ENCODE measurements around the gene CRISP1. TPM values are rescaled to one million over a fixed set of nuclear protein-coding genes. Genes with fewer than 3 reads are reported as not detected.
A peak's percentile ranks its signal among the peaks of the same experiment; 100 is the strongest.

The CRISP1 gene, protein sequence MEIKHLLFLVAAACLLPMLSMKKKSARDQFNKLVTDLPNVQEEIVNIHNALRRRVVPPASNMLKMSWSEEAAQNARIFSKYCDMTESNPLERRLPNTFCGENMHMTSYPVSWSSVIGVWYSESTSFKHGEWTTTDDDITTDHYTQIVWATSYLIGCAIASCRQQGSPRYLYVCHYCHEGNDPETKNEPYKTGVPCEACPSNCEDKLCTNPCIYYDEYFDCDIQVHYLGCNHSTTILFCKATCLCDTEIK
- total RNA-seq (not detected), polyA plus RNA-seq (ENCODE audit: insufficient read length in 2 of 2) (not detected)
- long read RNA-seq, donor 1: 0 reads
- long read RNA-seq, donor 2: 0 reads
- long read RNA-seq, donor 3: 0 reads
- long read RNA-seq, donor 4: 0 reads

DNA sequence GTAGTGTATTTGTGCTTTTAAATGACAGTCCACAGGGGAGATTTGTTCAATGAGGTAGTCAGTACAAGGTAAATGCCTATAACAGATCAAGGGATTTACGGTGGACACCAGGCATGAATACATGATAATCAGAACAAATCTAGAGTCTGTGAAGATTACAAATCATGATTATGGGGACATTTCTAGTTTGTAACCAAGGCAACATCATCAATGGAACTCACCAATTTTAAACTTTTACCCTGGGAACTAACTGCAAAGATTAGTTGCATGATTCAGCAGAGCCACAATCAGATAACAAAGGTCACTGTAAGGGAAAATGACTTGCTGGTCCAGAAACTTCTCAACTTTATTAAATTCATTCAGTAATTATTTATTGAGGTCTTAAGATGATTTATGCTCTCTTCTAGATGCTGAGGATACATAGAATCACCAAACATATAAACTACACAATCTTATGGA lies at the start of gene CRISP1:
Gene CRISP1 (minus strand): TSS at position 51 of the 459 bp plus-strand sequence. CDS start 9,135 bp downstream, outside the sequence.
- no peak for DNase-seq (ENCODE audit: low read depth in 4 of 6, low spot score in 6 of 6)
- WGBS (ENCODE audit: insufficient coverage): no CpG with 5 or more reads among the region's 1 CpG

DNA sequence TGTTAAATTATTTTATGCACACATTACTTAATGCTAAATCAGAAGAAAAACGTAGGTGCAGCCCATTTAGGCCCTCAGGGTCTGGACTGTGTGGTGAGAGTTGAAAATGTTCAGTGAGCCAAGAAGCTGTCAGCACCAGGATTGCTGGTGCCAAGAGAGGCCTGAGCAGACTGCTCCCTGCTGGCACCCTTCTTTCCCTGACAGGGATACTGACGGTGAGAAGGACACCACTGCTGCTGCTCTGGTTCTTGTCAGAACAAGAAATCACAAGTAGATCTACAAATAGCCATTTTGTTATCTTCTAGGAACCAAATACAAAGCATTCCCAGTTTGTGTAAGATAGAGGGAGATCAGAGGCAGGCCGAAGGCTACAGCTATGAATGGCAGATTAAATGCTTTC lies 48.7 kb upstream of the CRISP1 start:
- no peaks in the 10 kb centered on the region for H3K9me3 ChIP-seq (ENCODE audit: control insufficient read depth, insufficient read depth, low read length)
- no peaks in the 10 kb centered on the region for H3K36me3 ChIP-seq (ENCODE audit: control insufficient read depth, insufficient read depth, low read length)
- H3K27me3 ChIP-seq (ENCODE audit: control insufficient read depth, insufficient read depth, low read length): no peaks in the 10 kb centered on the region
- 25% methylated on average over 1 of the region's 3 CpGs for WGBS (ENCODE audit: insufficient coverage)
- no peak overlapping the region for H3K27ac ChIP-seq (ENCODE audit: low read depth, low read length)
- H3K4me1 ChIP-seq (ENCODE audit: control insufficient read depth, insufficient read depth, low read length): peaks cover 3% of the 10 kb centered on the region
- no peak overlapping the region for H3K4me3 ChIP-seq (ENCODE audit: low read depth, low read length)
- DNase-seq (ENCODE audit: low read depth in 4 of 6, low spot score in 6 of 6): peak in 2 of 6 donors; percentile 57 to 90

More for the DNA sequence above, at the start of gene CRISP1:
- H3K4me1 ChIP-seq (ENCODE audit: control insufficient read depth, insufficient read depth, low read length): no peaks in the 10 kb centered on the region
- no peaks in the 10 kb centered on the region for H3K27me3 ChIP-seq (ENCODE audit: control insufficient read depth, insufficient read depth, low read length)
- no peaks in the 10 kb centered on the region for H3K9me3 ChIP-seq (ENCODE audit: control insufficient read depth, insufficient read depth, low read length)
- no peak within 1 kb of the TSS for H3K27ac ChIP-seq (ENCODE audit: low read depth, low read length)
- H3K36me3 ChIP-seq (ENCODE audit: control insufficient read depth, insufficient read depth, low read length): no peaks in the 10 kb centered on the region
- H3K4me3 ChIP-seq (ENCODE audit: low read depth, low read length): no peak within 1 kb of the TSS

- DNase-seq (ENCODE audit: low read depth in 4 of 6, low spot score in 6 of 6): peak in 1 of 6 donors; percentile 80
- no peaks in the 10 kb centered on the region for H3K9me3 ChIP-seq (ENCODE audit: control insufficient read depth, insufficient read depth, low read length)
- H3K4me3 ChIP-seq (ENCODE audit: low read depth, low read length): no peak overlapping the region
- H3K36me3 ChIP-seq (ENCODE audit: control insufficient read depth, insufficient read depth, low read length): no peaks in the 10 kb centered on the region
- 39% methylated on average over 2 of the region's 6 CpGs for WGBS (ENCODE audit: insufficient coverage)
- no peak overlapping the region for H3K27ac ChIP-seq (ENCODE audit: low read depth, low read length)
- H3K27me3 ChIP-seq (ENCODE audit: control insufficient read depth, insufficient read depth, low read length): no peaks in the 10 kb centered on the region
- peaks cover 3% of the 10 kb centered on the region for H3K4me1 ChIP-seq (ENCODE audit: control insufficient read depth, insufficient read depth, low read length)
Measured at GRCh38 chr6:49913636-49914375, 47.5 kb upstream of the CRISP1 start.

- no peaks in the 10 kb centered on the region for H3K27me3 ChIP-seq (ENCODE audit: control insufficient read depth, insufficient read depth, low read length)
- no CpG with 5 or more reads among the region's 1 CpG for WGBS (ENCODE audit: insufficient coverage)
Measured at GRCh38 chr6:49912196-49912595, 45.9 kb upstream of the CRISP1 start.

DNA sequence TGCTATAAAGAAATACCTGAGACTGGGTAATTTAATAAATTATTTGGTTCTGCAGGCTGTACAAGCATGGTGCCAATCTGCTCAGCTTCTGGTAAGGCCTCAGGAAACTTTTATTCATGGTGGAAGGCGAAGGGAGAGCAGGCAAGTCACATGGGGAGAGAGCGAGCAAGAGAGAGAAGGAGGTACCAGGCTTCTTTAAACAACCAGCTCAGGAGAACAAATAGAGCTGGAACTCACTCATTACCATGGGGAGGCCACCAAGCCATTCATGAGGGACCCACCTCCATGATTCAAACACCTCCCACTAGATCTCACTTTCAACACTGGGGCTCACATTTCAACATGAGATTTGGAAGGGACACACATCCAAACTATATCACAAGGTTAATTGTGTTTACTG lies 44.9 kb upstream of the CRISP1 start:
- no peak overlapping the region for H3K4me3 ChIP-seq (ENCODE audit: low read depth, low read length)
- H3K36me3 ChIP-seq (ENCODE audit: control insufficient read depth, insufficient read depth, low read length): no peaks in the 10 kb centered on the region
- WGBS (ENCODE audit: insufficient coverage): 82% methylated on average over 1 of the region's 2 CpGs
- DNase-seq (ENCODE audit: low read depth in 4 of 6, low spot score in 6 of 6): no peak
- no peak overlapping the region for H3K27ac ChIP-seq (ENCODE audit: low read depth, low read length)
- no peaks in the 10 kb centered on the region for H3K27me3 ChIP-seq (ENCODE audit: control insufficient read depth, insufficient read depth, low read length)
- peaks cover 3% of the 10 kb centered on the region for H3K4me1 ChIP-seq (ENCODE audit: control insufficient read depth, insufficient read depth, low read length)
- no peaks in the 10 kb centered on the region for H3K9me3 ChIP-seq (ENCODE audit: control insufficient read depth, insufficient read depth, low read length)

More at GRCh38 chr6:49912196-49912595, 45.9 kb upstream of the CRISP1 start:
- no peaks in the 10 kb centered on the region for H3K36me3 ChIP-seq (ENCODE audit: control insufficient read depth, insufficient read depth, low read length)
- H3K4me1 ChIP-seq (ENCODE audit: control insufficient read depth, insufficient read depth, low read length): peaks cover 3% of the 10 kb centered on the region
- DNase-seq (ENCODE audit: low read depth in 4 of 6, low spot score in 6 of 6): no peak
- H3K27ac ChIP-seq (ENCODE audit: low read depth, low read length): no peak overlapping the region
- no peak overlapping the region for H3K4me3 ChIP-seq (ENCODE audit: low read depth, low read length)
- no peaks in the 10 kb centered on the region for H3K9me3 ChIP-seq (ENCODE audit: control insufficient read depth, insufficient read depth, low read length)

DNA sequence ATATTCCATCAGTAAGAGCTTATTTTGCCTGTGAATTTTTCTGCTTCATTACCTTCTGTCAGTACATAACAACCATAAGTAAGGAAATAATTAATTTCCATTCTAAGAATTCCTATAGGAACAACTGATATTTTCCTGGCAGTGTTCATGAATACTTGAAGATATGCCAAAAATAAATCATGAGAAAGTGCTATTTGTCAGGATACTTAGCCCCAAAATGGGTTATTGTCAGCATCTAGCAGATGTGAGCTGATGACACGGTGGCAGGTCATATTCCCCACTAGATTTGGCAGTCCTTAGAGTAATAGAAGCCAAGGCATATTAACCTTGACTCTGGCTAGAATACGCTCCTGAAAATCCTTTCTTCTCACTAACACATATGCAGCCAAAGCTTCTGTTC lies 43.2 kb upstream of the CRISP1 start:
- H3K27me3 ChIP-seq (ENCODE audit: control insufficient read depth, insufficient read depth, low read length): no peaks in the 10 kb centered on the region
- H3K27ac ChIP-seq (ENCODE audit: low read depth, low read length): no peak overlapping the region
- DNase-seq (ENCODE audit: low read depth in 4 of 6, low spot score in 6 of 6): peak in 2 of 6 donors; percentile 54 to 59
- WGBS (ENCODE audit: insufficient coverage): 45% methylated on average over 1 of the region's 2 CpGs
- H3K36me3 ChIP-seq (ENCODE audit: control insufficient read depth, insufficient read depth, low read length): no peaks in the 10 kb centered on the region
- no peaks in the 10 kb centered on the region for H3K4me1 ChIP-seq (ENCODE audit: control insufficient read depth, insufficient read depth, low read length)
- no peaks in the 10 kb centered on the region for H3K9me3 ChIP-seq (ENCODE audit: control insufficient read depth, insufficient read depth, low read length)
- H3K4me3 ChIP-seq (ENCODE audit: low read depth, low read length): no peak overlapping the region

DNA sequence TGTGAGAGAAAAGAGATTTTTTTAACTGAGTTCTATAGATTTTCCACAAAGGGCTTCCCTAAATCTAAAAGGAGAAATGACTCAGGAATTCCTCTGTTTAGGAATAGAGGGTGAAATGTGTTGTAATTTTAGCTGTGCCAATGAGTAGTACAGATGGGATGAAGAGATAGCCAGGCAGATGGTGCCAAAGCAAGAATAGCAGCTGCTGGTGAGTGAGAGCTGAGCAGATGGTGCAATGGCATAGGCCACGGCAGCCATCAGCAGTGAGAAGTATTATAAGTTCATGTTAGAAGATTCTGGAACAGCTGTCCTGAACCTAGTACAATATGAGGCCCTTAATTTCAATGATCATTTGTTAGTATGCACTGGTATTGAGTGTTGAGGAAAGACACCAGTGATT lies 40.2 kb upstream of the CRISP1 start:
- Histone ChIP-seq H3K27me3 (ENCODE audit: control insufficient read depth, insufficient read depth, low read length) (no peaks in the 10 kb centered on the region), H3K4me3 (ENCODE audit: low read depth, low read length) (no peak overlapping the region), H3K36me3 (ENCODE audit: control insufficient read depth, insufficient read depth, low read length) (no peaks in the 10 kb centered on the region), H3K4me1 (ENCODE audit: control insufficient read depth, insufficient read depth, low read length) (no peaks in the 10 kb centered on the region), H3K27ac (ENCODE audit: low read depth, low read length) (no peak overlapping the region), H3K9me3 (ENCODE audit: control insufficient read depth, insufficient read depth, low read length) (no peaks in the 10 kb centered on the region)
- peak in 2 of 6 donors; percentile 78 to 88 for DNase-seq (ENCODE audit: low read depth in 4 of 6, low spot score in 6 of 6)
- WGBS (ENCODE audit: insufficient coverage): 44% methylated on average over 1 of the region's 1 CpG

GRCh38 chr6:49905296-49905695 lies 39.0 kb upstream of the CRISP1 start:
- DNase-seq (ENCODE audit: low read depth in 4 of 6, low spot score in 6 of 6): no peak
- Histone ChIP-seq H3K9me3 (ENCODE audit: control insufficient read depth, insufficient read depth, low read length) (no peaks in the 10 kb centered on the region), H3K27ac (ENCODE audit: low read depth, low read length) (no peak overlapping the region), H3K27me3 (ENCODE audit: control insufficient read depth, insufficient read depth, low read length) (no peaks in the 10 kb centered on the region), H3K36me3 (ENCODE audit: control insufficient read depth, insufficient read depth, low read length) (no peaks in the 10 kb centered on the region), H3K4me3 (ENCODE audit: low read depth, low read length) (no peak overlapping the region), H3K4me1 (ENCODE audit: control insufficient read depth, insufficient read depth, low read length) (no peaks in the 10 kb centered on the region)
- 60% methylated on average over 1 of the region's 2 CpGs for WGBS (ENCODE audit: insufficient coverage)

DNA sequence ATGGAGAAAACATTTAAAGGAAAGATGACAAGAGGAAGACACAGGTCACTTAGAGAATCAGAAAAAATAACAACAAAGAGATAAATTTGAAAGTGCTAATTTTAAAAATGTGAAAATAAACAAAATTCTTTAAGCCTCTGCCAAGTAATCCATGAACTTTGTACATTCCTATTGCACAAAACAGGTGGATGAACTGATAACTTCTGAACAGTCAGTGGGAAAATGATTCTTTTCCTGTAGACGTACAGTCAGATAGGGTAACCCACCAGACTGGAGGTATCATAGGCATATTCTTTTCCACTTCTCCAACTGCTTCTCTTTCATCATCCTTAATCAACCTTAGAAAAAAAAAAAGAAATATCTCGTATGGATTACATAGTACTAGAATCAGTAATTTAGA lies 36.5 kb upstream of the CRISP1 start:
- Histone ChIP-seq H3K36me3 (ENCODE audit: control insufficient read depth, insufficient read depth, low read length) (no peaks in the 10 kb centered on the region), H3K9me3 (ENCODE audit: control insufficient read depth, insufficient read depth, low read length) (no peaks in the 10 kb centered on the region), H3K4me1 (ENCODE audit: control insufficient read depth, insufficient read depth, low read length) (no peaks in the 10 kb centered on the region), H3K27ac (ENCODE audit: low read depth, low read length) (no peak overlapping the region), H3K27me3 (ENCODE audit: control insufficient read depth, insufficient read depth, low read length) (no peaks in the 10 kb centered on the region), H3K4me3 (ENCODE audit: low read depth, low read length) (no peak overlapping the region)
- WGBS (ENCODE audit: insufficient coverage): no CpG with 5 or more reads among the region's 2 CpGs
- no peak for DNase-seq (ENCODE audit: low read depth in 4 of 6, low spot score in 6 of 6)
